ENCODE data around the gene IDH3B.
"Not testable (repeated sequence)": the region's sequence is repeated elsewhere in the genome, so short reads cannot be mapped to it uniquely, and the experiment has no call there.

IDH3B gene

DNA sequence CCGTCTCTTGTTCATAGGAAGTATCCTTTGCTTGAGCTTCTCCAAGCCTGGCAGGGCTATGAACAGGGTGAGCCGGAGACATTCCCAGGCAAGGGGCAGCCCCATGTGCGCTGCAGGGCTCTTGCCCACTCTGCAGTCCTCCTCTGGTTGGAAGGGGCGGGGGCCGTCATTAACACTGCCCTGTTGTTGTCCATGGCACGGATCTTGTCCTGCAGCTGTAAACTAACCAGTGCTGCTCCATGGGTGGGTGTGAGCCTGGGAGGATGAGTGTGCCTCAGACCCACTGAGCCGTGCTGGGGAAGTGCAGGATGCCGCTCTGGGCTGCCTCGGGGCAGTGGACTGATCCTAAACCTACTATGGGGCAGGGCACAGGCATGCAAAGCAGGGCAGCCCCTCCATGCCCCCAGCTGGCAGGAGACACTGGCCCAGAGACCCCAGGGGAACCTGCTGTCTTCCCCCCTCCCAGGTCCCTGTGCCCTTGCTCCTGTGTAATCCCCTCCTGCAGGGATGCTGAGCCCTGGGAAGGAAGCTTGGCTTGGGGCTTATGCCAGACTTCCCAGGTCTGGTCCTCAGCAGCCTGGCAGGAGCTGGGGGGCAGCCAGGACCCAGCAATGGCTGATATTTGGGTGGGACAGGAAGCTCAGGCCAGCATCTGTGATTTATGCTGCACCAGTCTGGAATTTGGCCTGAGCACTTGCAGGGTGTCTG is 37.1 kb upstream of the IDH3B start:
- DNase-seq (ENCODE audit: low read depth in 1 of 2, low spot score in 1 of 2): no peak
- no peak for TF ChIP-seq JUND (IDR thresholded peaks at IDR 0.05; ENCODE audit: low read depth)
- in situ Hi-C loops (cut with HindIII; ENCODE audit: low pct_unique_long_range_greater_than_20kb, low sequenced_read_pairs): no loop called here

GRCh38 chr20:2699775-2700413 is 35.9 kb upstream of the IDH3B start:
- TF ChIP-seq JUND (IDR thresholded peaks at IDR 0.05; ENCODE audit: low read depth): no peak
- in situ Hi-C loops (cut with HindIII; ENCODE audit: low pct_unique_long_range_greater_than_20kb, low sequenced_read_pairs): no loop called here
- no peak for DNase-seq (ENCODE audit: low read depth in 1 of 2, low spot score in 1 of 2)

DNA sequence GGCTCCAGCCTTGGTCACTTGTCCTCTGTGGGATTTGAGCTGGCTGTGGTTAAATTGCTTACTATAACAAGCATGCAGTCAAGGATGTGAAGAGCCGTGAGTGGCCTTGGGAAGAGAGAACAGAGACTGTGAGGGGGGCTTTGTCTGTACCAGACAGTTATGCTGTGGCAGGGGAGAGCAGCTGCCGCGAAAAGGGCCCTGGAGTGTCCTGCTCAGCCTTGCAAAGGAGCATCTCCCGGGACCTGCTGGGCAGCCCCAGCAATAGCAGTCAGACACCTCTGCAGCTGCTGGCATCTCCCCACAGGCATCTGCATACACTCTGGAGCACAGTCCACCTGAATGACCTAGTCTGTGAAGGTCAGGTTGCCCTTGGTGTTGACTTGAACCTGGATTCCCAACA is 34.9 kb upstream of the IDH3B start:
- in situ Hi-C loops (cut with HindIII; ENCODE audit: low pct_unique_long_range_greater_than_20kb, low sequenced_read_pairs): no loop called here
- DNase-seq (ENCODE audit: low read depth in 1 of 2, low spot score in 1 of 2): no peak
- no peak for TF ChIP-seq JUND (IDR thresholded peaks at IDR 0.05; ENCODE audit: low read depth)

GRCh38 chr20:2698186-2698817 is 34.3 kb upstream of the IDH3B start:
- in situ Hi-C loops (cut with HindIII; ENCODE audit: low pct_unique_long_range_greater_than_20kb, low sequenced_read_pairs): no loop called here
- TF ChIP-seq JUND (IDR thresholded peaks at IDR 0.05; ENCODE audit: low read depth): no peak
- DNase-seq (ENCODE audit: low read depth in 1 of 2, low spot score in 1 of 2): no peak

DNA sequence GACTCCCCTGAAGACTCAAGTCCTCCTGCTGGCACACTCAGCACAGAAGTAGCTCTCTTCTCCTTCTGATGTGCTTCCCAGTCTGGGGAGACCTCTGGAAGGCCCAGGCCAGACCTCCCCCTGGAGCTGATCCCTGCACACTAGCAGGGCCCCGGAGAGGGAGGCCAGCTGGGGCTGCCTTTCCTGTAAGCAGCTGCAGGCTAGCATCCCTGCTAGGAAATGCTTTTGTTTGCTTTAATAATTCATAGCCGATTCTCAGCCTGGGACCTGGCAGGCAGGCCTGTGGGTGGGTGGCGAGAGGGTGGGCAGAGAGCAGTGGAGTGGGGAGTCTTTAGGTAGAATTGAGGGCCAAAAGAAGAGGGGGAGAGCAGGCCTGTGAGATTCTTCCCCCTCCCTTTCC is 33.8 kb upstream of the IDH3B start:
- in situ Hi-C loops (cut with HindIII; ENCODE audit: low pct_unique_long_range_greater_than_20kb, low sequenced_read_pairs): no loop called here
- no peak for TF ChIP-seq JUND (IDR thresholded peaks at IDR 0.05; ENCODE audit: low read depth)
- no peak for DNase-seq (ENCODE audit: low read depth in 1 of 2, low spot score in 1 of 2)

- TF ChIP-seq JUND (IDR thresholded peaks at IDR 0.05; ENCODE audit: low read depth): no peak
- no peak for DNase-seq (ENCODE audit: low read depth in 1 of 2, low spot score in 1 of 2)
- in situ Hi-C loops (cut with HindIII; ENCODE audit: low pct_unique_long_range_greater_than_20kb, low sequenced_read_pairs): no loop called here
These were observed 32.6 kb upstream of the IDH3B start for GRCh38 chr20:2696646-2697045.

DNA sequence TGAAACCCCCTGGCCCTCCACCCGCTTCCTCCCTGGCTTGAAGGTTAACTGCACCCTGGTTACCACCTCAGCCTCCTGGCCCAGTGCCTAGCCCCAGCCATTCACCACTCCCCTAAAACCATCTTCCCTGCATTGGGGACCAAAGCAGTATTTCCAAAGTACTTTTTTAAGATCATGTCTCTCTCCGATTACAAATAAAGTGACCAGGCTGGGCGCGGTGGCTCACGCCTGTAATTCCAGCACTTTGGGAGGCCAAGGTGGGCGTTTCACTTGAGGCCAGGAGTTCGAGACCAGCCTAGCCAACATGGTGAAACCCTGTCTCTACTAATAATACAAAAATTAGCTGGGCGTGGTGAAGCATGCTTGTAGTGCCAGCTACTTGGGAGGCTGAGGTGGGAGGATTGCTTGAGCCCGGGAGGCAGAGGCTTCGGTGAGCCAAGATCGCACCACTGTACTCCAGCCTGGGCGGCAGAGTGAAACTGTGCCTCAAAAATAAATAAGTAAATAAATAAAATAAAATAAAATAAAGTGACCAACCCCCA is 32.0 kb upstream of the IDH3B start:
- in situ Hi-C loops (cut with HindIII; ENCODE audit: low pct_unique_long_range_greater_than_20kb, low sequenced_read_pairs); DNase-seq (ENCODE audit: low read depth in 1 of 2, low spot score in 1 of 2): not testable (repeated sequence)

GRCh38 chr20:2695206-2695983 is 31.4 kb upstream of the IDH3B start:
- in situ Hi-C loops (cut with HindIII; ENCODE audit: low pct_unique_long_range_greater_than_20kb, low sequenced_read_pairs): no loop called here
- DNase-seq (ENCODE audit: low read depth in 1 of 2, low spot score in 1 of 2): no peak

DNA sequence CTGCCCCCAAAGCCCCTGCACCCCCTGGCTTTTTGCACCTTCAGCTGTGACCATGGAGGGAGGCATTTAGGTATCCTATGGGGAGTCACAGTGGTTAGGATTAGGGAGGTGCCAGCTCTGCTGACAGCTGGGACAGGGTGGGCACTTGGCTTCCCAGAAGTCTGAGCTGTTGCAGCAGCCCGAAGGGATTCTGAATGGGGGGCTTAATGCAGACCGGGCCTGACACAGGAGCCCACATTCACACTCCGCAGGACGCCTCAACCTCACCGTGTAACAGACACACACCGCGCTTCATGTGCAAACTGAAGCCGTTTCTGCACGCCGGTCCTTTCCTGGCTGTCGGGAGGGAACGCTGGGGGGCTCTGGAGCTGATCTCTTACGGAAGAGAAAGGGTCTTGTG is 30.5 kb upstream of the IDH3B start:
- no peak for DNase-seq (ENCODE audit: low read depth in 1 of 2, low spot score in 1 of 2)
- TF ChIP-seq JUND (IDR thresholded peaks at IDR 0.05; ENCODE audit: low read depth): no peak
- in situ Hi-C loops (cut with HindIII; ENCODE audit: low pct_unique_long_range_greater_than_20kb, low sequenced_read_pairs): no loop called here

More at GRCh38 chr20:2695206-2695983, 31.4 kb upstream of the IDH3B start:
- TF ChIP-seq JUND (IDR thresholded peaks at IDR 0.05; ENCODE audit: low read depth): no peak

GRCh38 chr20:2694008-2694471 is 30.0 kb upstream of the IDH3B start:
- DNase-seq (ENCODE audit: low read depth in 1 of 2, low spot score in 1 of 2): no peak
- in situ Hi-C loops (cut with HindIII; ENCODE audit: low pct_unique_long_range_greater_than_20kb, low sequenced_read_pairs): no loop called here
- TF ChIP-seq JUND (IDR thresholded peaks at IDR 0.05; ENCODE audit: low read depth): no peak

- in situ Hi-C loops (cut with HindIII; ENCODE audit: low pct_unique_long_range_greater_than_20kb, low sequenced_read_pairs): no loop called here
- TF ChIP-seq JUND (IDR thresholded peaks at IDR 0.05; ENCODE audit: low read depth): no peak
- peak in 1 of 2 experiments; percentile 73 for DNase-seq (ENCODE audit: low read depth in 1 of 2, low spot score in 1 of 2)
These were observed 29.4 kb upstream of the IDH3B start for GRCh38 chr20:2693286-2694007.

DNA sequence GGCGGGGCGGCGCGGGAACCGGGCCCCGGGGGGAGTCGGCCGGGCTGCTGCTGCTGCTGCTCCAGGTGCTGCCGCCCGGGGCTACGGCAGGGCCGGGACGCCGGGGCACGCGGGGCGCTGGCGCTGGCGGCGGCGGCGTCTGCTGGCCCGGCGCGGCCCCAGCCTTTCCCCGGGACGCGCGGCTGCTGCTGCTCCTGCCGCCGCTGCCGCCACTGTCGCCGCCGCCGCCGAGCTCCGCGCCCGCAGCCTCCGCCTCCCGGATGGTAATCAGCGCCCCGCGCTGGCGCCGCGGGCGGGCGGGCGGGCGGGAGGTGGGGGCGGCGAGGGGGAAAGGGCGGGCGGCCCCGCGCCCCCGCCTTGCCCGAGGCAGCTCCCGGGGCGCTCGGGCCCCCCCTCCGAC is 28.9 kb upstream of the IDH3B start:
- in situ Hi-C loops (cut with HindIII; ENCODE audit: low pct_unique_long_range_greater_than_20kb, low sequenced_read_pairs): no loop called here
- TF ChIP-seq JUND (IDR thresholded peaks at IDR 0.05; ENCODE audit: low read depth): no peak
- DNase-seq (ENCODE audit: low read depth in 1 of 2, low spot score in 1 of 2): peak in 1 of 2 experiments; percentile 65
